Activated CD8-positive, alpha-beta T cell treated with anti-CD3 and anti-CD28 coated beads for 36 hours (primary cell): Measurements from ENCODE around the gene GRID1. TPM values are rescaled to one million over a fixed set of nuclear protein-coding genes. Genes with fewer than 3 reads are reported as not detected.

Source experiments
- ATAC-seq: fragments of 200-7000 bp; cut with Tn5 transposase; one replicate; pipeline ENCODE4 v1.10.0; 2021; ENCODE audit warnings: mild to moderate bottlenecking, moderate library complexity
- CTCF ChIA-PET: fragments of 350-600 bp; sonication (Branson Sonifier 250); formaldehyde crosslinking; loops from one replicate; lab custom pipeline; 2021; ENCODE audit warnings: antibody characterized with exemption; lab: Charles Lee
- POLR2A ChIA-PET: fragments of 350-600 bp; sonication (Branson Sonifier 250); formaldehyde crosslinking; loops from one replicate; lab custom pipeline; 2021; ENCODE audit warnings: antibody characterized with exemption; lab: Charles Lee
- DNase-seq: peaks from one replicate; pipeline ENCODE4 v3.0.0-alpha.2; 2020
- H3K27ac Mint-ChIP-seq: one replicate; pipeline ENCODE4 v1.8.0; 2021; ENCODE audit warnings: mild to moderate bottlenecking, mixed read lengths
- H3K27me3 Mint-ChIP-seq: one replicate; pipeline ENCODE4 v1.8.0; 2021; ENCODE audit warnings: mixed read lengths
- H3K36me3 Mint-ChIP-seq: one replicate; pipeline ENCODE4 v1.8.0; 2021; ENCODE audit warnings: low read depth, mixed read lengths
- H3K4me1 Mint-ChIP-seq: one replicate; pipeline ENCODE4 v1.8.0; 2021; ENCODE audit warnings: low read depth, mixed read lengths
- H3K4me3 Mint-ChIP-seq: one replicate; pipeline ENCODE4 v1.8.0; 2021; ENCODE audit warnings: mild to moderate bottlenecking, moderate library complexity, mixed read lengths
- H3K9me3 Mint-ChIP-seq: one replicate; pipeline ENCODE4 v1.8.0; 2021; ENCODE audit warnings: mixed read lengths
- CTCF ChIP-seq: fragments of 200-600 bp; IDR thresholded peaks from one replicate; pipeline ENCODE4 v1.8.0; 2022; ENCODE audit warnings: antibody characterized with exemption, mild to moderate bottlenecking
- intact Hi-C: fragments of 100-400 bp; cut with micrococcal nuclease; formaldehyde crosslinking; loops from one replicate; pipeline ENCODE4 v1.10.0; 2022
- total RNA-seq, 2 experiments: library from RNA; stranded (reverse); gene quantifications; one replicate each; pipeline ENCODE4 v1.2.3, GENCODE V29; 2021

Gene GRID1
- total RNA-seq, 2 experiments from 2014 or later, result not detected

- Mint-ChIP-seq H3K4me1 (no peaks in the 10 kb centered on the region), H3K27ac (no peak overlapping the region), H3K36me3 (no peaks in the 10 kb centered on the region), H3K9me3 (no peaks in the 10 kb centered on the region), H3K27me3 (peaks cover 14% of the 10 kb centered on the region), H3K4me3 (no peak overlapping the region)
- CTCF ChIA-PET, result no interaction called here
- DNase-seq, result no peak
- no peak for TF ChIP-seq CTCF
- no peak for ATAC-seq
- intact Hi-C loops, result no loop called here
- POLR2A ChIA-PET, result no interaction called here
These were observed 8.9 kb downstream of the GRID1 start for GRCh38 chr10:86357676-86358075.

GRCh38 chr10:86357041-86357440 is 9.6 kb downstream of the GRID1 start:
- no peak for ATAC-seq
- TF ChIP-seq CTCF, result no peak

GRCh38 chr10:86356296-86356695 is 10.3 kb downstream of the GRID1 start:
- H3K27me3 Mint-ChIP-seq, result peaks cover 6% of the 10 kb centered on the region

More at GRCh38 chr10:86357041-86357440, 9.6 kb downstream of the GRID1 start:
- Mint-ChIP-seq H3K4me1 (no peaks in the 10 kb centered on the region), H3K27ac (no peak overlapping the region), H3K9me3 (no peaks in the 10 kb centered on the region), H3K36me3 (no peaks in the 10 kb centered on the region), H3K27me3 (peaks cover 10% of the 10 kb centered on the region), H3K4me3 (no peak overlapping the region)
- POLR2A ChIA-PET, result no interaction called here
- CTCF ChIA-PET, result no interaction called here
- no peak for DNase-seq
- intact Hi-C loops, result no loop called here

GRCh38 chr10:86355571-86356038 is 11.0 kb downstream of the GRID1 start:
- H3K9me3 Mint-ChIP-seq, result no peaks in the 10 kb centered on the region
- ATAC-seq, result no peak
- H3K27me3 Mint-ChIP-seq, result peaks cover 4% of the 10 kb centered on the region
- no peak for DNase-seq
- no peak overlapping the region for H3K27ac Mint-ChIP-seq
- intact Hi-C loops, result no loop called here
- no peak overlapping the region for H3K4me3 Mint-ChIP-seq
- no peaks in the 10 kb centered on the region for H3K4me1 Mint-ChIP-seq
- CTCF ChIA-PET, result no interaction called here
- TF ChIP-seq CTCF, result no peak
- POLR2A ChIA-PET, result no interaction called here
- H3K36me3 Mint-ChIP-seq, result no peaks in the 10 kb centered on the region

More at GRCh38 chr10:86356296-86356695, 10.3 kb downstream of the GRID1 start:
- intact Hi-C loops, result no loop called here
- H3K36me3 Mint-ChIP-seq, result no peaks in the 10 kb centered on the region
- no peak overlapping the region for H3K4me3 Mint-ChIP-seq
- ATAC-seq, result no peak
- no peaks in the 10 kb centered on the region for H3K9me3 Mint-ChIP-seq
- no peak for TF ChIP-seq CTCF
- POLR2A ChIA-PET, result no interaction called here
- CTCF ChIA-PET, result no interaction called here
- no peaks in the 10 kb centered on the region for H3K4me1 Mint-ChIP-seq
- H3K27ac Mint-ChIP-seq, result no peak overlapping the region
- no peak for DNase-seq

- H3K4me3 Mint-ChIP-seq, result no peak overlapping the region
- CTCF ChIA-PET, result no interaction called here
- no peak overlapping the region for H3K27ac Mint-ChIP-seq
- H3K27me3 Mint-ChIP-seq, result peaks cover 4% of the 10 kb centered on the region
- H3K4me1 Mint-ChIP-seq, result no peaks in the 10 kb centered on the region
- DNase-seq, result no peak
- no peaks in the 10 kb centered on the region for H3K36me3 Mint-ChIP-seq
- POLR2A ChIA-PET, result no interaction called here
- no peak for TF ChIP-seq CTCF
- H3K9me3 Mint-ChIP-seq, result no peaks in the 10 kb centered on the region
- intact Hi-C loops, result no loop called here
- no peak for ATAC-seq
These were observed 11.6 kb downstream of the GRID1 start for GRCh38 chr10:86354761-86355540.
